Measurements from ENCODE around the gene NDUFS7.
A peak's percentile ranks its signal among the peaks of the same experiment; 100 is the strongest.

Gene NDUFS7

DNA sequence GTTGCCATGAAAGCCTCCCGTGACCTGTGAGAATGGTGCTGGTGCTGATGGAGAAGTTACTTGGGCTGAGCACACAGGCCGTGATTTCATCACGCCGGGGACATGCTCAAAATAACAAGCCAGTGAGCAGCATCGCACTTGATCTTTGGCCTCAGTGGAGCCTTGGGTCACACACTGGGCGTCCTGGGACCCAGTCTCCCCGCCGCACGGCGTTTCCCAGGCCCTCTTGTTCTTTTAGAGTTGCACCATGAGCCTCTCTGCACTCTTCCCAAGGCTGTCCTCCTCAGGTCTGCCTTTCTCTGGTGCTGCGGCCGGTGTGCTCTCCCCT, 9.5 kb upstream of the NDUFS7 start:
- H3K4me1 Mint-ChIP-seq = no peaks in the 10 kb centered on the region
- H3K4me3 Mint-ChIP-seq = no peak overlapping the region
- H3K27me3 Mint-ChIP-seq = no peaks in the 10 kb centered on the region
- H3K36me3 Mint-ChIP-seq = peaks cover 35% of the 10 kb centered on the region
- no peaks in the 10 kb centered on the region for H3K9me3 Mint-ChIP-seq
- ATAC-seq = no peak
- H3K27ac Mint-ChIP-seq = no peak overlapping the region

- H3K4me3 Mint-ChIP-seq = no peak overlapping the region
Observed at GRCh38 chr19:1376415-1376805, 7.3 kb upstream of the NDUFS7 start.

GRCh38 chr19:1377176-1377964, 6.3 kb upstream of the NDUFS7 start:
- H3K36me3 Mint-ChIP-seq = peaks cover 23% of the 10 kb centered on the region
- H3K9me3 Mint-ChIP-seq = no peaks in the 10 kb centered on the region
- H3K4me1 Mint-ChIP-seq = peaks cover 5% of the 10 kb centered on the region
- H3K4me3 Mint-ChIP-seq = no peak overlapping the region
- no peak overlapping the region for H3K27ac Mint-ChIP-seq
- ATAC-seq = no peak
- no peaks in the 10 kb centered on the region for H3K27me3 Mint-ChIP-seq

More at GRCh38 chr19:1376415-1376805, 7.3 kb upstream of the NDUFS7 start:
- no peaks in the 10 kb centered on the region for H3K27me3 Mint-ChIP-seq
- H3K36me3 Mint-ChIP-seq = peaks cover 23% of the 10 kb centered on the region
- H3K9me3 Mint-ChIP-seq = no peaks in the 10 kb centered on the region
- H3K4me1 Mint-ChIP-seq = peaks cover 5% of the 10 kb centered on the region
- H3K27ac Mint-ChIP-seq = no peak overlapping the region
- no peak for ATAC-seq

- no peak for ATAC-seq
- Mint-ChIP-seq H3K27ac (no peak overlapping the region), H3K27me3 (no peaks in the 10 kb centered on the region), H3K9me3 (no peaks in the 10 kb centered on the region), H3K36me3 (peaks cover 23% of the 10 kb centered on the region), H3K4me3 (no peak overlapping the region), H3K4me1 (peaks cover 11% of the 10 kb centered on the region)
Observed at GRCh38 chr19:1377965-1378785, 5.5 kb upstream of the NDUFS7 start.

DNA sequence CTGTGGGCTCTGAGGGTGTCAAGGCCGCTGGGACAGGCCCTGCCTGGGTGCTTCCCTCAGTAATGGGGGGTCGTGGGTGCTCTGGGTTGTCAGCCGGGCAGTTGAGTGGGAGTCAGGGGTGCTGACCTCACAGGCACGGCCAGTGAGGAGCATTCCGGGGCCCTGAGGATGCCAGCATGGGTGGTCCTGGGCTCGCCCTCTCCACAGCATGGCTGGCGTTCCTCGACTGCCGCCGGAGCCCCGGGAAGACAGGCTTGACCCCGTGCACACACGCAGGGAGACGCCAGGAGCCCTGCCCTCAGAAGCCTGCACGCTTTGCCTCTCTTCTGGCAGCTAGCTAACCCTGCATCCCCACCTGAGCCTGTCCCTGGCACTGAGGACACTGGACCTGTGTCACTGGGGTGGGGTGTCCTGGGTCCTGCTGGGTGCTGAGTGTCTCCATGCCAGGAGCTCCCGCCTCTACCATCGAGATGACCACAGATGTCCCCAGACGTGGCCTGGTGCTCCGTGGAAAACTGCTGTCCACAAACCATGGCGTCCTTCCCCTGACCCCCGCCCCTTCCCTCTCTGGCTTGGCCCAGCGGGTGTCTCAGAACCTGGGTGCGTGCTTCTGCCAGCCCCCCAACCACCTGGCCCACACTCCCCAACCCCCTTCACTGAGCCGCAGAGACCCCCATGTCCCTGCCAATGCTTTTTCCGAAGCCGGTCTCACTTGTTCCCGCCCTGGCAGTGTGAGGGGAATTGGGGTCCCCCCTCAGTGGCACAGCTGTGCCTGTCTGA, 4.4 kb upstream of the NDUFS7 start:
- ATAC-seq = no peak
- Mint-ChIP-seq H3K27me3 (no peaks in the 10 kb centered on the region), H3K36me3 (peaks cover 12% of the 10 kb centered on the region), H3K4me3 (no peak overlapping the region), H3K27ac (no peak overlapping the region), H3K9me3 (no peaks in the 10 kb centered on the region), H3K4me1 (peaks cover 19% of the 10 kb centered on the region)

GRCh38 chr19:1379961-1380489, 3.7 kb upstream of the NDUFS7 start:
- no peak overlapping the region for H3K4me3 Mint-ChIP-seq
- H3K36me3 Mint-ChIP-seq = peaks cover 9% of the 10 kb centered on the region
- no peaks in the 10 kb centered on the region for H3K27me3 Mint-ChIP-seq
- H3K4me1 Mint-ChIP-seq = peaks cover 27% of the 10 kb centered on the region
- no peak overlapping the region for H3K27ac Mint-ChIP-seq
- ATAC-seq = no peak
- H3K9me3 Mint-ChIP-seq = no peaks in the 10 kb centered on the region

GRCh38 chr19:1382250-1382649, 1.5 kb upstream of the NDUFS7 start:
- no peaks in the 10 kb centered on the region for H3K27me3 Mint-ChIP-seq
- H3K36me3 Mint-ChIP-seq = peaks cover 5% of the 10 kb centered on the region
- peaks cover 44% of the 10 kb centered on the region for H3K4me1 Mint-ChIP-seq
- H3K27ac Mint-ChIP-seq = no peak overlapping the region
- H3K4me3 Mint-ChIP-seq = no peak overlapping the region
- no peak for ATAC-seq
- H3K9me3 Mint-ChIP-seq = no peaks in the 10 kb centered on the region

DNA sequence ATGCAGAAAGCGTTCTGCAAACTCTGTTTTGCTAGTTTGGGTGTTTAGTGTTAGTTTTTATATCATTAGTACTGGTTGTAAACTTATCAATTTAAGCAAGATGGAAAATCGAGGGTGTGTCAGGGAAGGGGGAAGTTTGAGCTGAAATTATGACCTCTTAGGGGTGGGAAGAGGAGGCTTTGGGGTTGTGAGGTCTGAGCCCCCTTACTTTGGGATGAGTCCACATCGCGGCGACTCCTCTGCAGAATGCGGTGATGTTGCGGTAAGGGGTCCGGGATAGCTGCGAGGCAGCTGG, 743 bp upstream of the NDUFS7 start:
- Mint-ChIP-seq H3K27ac (peak overlapping the region; percentile 96), H3K4me1 (peaks cover 46% of the 10 kb centered on the region), H3K27me3 (no peaks in the 10 kb centered on the region), H3K36me3 (peaks cover 7% of the 10 kb centered on the region), H3K4me3 (peak overlapping the region; percentile 86), H3K9me3 (no peaks in the 10 kb centered on the region)
- ATAC-seq = no peak

DNA sequence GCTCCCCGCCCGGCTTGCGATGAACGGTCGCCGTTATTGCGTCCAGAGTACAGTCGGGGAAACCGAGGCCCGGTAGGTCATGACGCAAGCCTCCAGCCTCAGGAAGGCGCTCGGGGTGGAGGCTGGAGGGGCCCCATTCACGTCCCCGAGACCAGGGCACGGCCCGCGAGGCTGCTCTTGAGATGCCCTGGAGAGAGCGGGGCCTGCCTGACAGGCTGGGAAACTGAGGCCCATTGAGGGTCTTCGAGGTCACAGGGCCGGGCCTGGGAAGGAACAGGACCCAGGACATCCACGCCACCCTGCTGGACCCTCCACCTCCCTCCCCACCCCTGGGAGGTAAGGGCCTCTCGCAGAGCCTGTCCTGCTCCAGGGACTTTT, 367 bp downstream of the NDUFS7 start:
- no peaks in the 10 kb centered on the region for H3K9me3 Mint-ChIP-seq
- peak overlapping the region; percentile 96 for H3K27ac Mint-ChIP-seq
- peaks cover 14% of the 10 kb centered on the region for H3K36me3 Mint-ChIP-seq
- H3K4me3 Mint-ChIP-seq = peak overlapping the region; percentile 86
- no peaks in the 10 kb centered on the region for H3K27me3 Mint-ChIP-seq
- ATAC-seq = peak; percentile 3
- peaks cover 46% of the 10 kb centered on the region for H3K4me1 Mint-ChIP-seq

- Mint-ChIP-seq H3K9me3 (no peaks in the 10 kb centered on the region), H3K4me3 (peak overlapping the region; percentile 86), H3K27ac (peak overlapping the region; percentile 96), H3K36me3 (peaks cover 20% of the 10 kb centered on the region), H3K27me3 (no peaks in the 10 kb centered on the region), H3K4me1 (peaks cover 46% of the 10 kb centered on the region)
- no peak for ATAC-seq
Observed at GRCh38 chr19:1384478-1385110, 887 bp downstream of the NDUFS7 start.

DNA sequence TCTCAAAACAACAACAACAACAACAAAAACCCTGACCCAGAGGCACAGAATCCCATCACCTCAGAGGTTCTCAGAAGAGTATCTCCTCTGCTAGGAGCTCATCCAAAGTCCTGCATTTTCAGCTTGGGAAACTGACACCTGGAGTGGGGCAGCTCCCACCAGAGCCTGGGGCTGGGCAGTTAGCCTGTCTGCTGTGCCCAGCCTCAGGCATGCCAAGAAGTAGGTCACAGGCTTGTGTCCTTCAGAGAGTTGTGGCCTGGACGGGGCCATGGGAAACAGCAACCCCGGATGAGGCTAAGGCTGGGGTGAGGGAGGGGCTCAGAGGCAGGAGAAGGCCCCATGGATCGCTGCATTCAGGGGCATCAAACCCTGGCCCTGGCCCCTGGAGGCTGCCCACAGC, 2.1 kb downstream of the NDUFS7 start:
- Mint-ChIP-seq H3K27ac (no peak overlapping the region), H3K4me1 (peaks cover 40% of the 10 kb centered on the region)
- no peak for ATAC-seq

GRCh38 chr19:1386945-1387683, 3.4 kb downstream of the NDUFS7 start:
- ATAC-seq = no peak
- Mint-ChIP-seq H3K36me3 (peaks cover 39% of the 10 kb centered on the region), H3K9me3 (no peaks in the 10 kb centered on the region), H3K4me1 (peaks cover 40% of the 10 kb centered on the region), H3K4me3 (no peak overlapping the region), H3K27ac (no peak overlapping the region), H3K27me3 (no peaks in the 10 kb centered on the region)

More for the DNA sequence above, 2.1 kb downstream of the NDUFS7 start:
- Mint-ChIP-seq H3K36me3 (peaks cover 32% of the 10 kb centered on the region), H3K9me3 (no peaks in the 10 kb centered on the region), H3K4me3 (no peak overlapping the region), H3K27me3 (no peaks in the 10 kb centered on the region)

- peaks cover 45% of the 10 kb centered on the region for H3K36me3 Mint-ChIP-seq
- no peaks in the 10 kb centered on the region for H3K27me3 Mint-ChIP-seq
- H3K4me3 Mint-ChIP-seq = no peak overlapping the region
- H3K9me3 Mint-ChIP-seq = no peaks in the 10 kb centered on the region
- peaks cover 37% of the 10 kb centered on the region for H3K4me1 Mint-ChIP-seq
- ATAC-seq = no peak
- no peak overlapping the region for H3K27ac Mint-ChIP-seq
Observed at GRCh38 chr19:1387684-1388636, 4.3 kb downstream of the NDUFS7 start.
